Measurements from ENCODE around the gene SKA3. TPM values are rescaled to one million over a fixed set of nuclear protein-coding genes. Genes with fewer than 3 reads are reported as not detected.
"Not testable (repeated sequence)": the region's sequence is repeated elsewhere in the genome, so short reads cannot be mapped to it uniquely, and the experiment has no call there.

SKA3 gene
- total and polyA plus RNA-seq, 7 donors = 0.11 to 1.5 (median 0.25) TPM

GRCh38 chr13:21218351-21219035 lies 42.1 kb upstream of the SKA3 start:
- no peak for ATAC-seq
- WGBS, 3 donors = 46 to 57% (median 50%) methylated on average over 7 of the region's 7 CpGs

GRCh38 chr13:21216332-21216731 lies 40.0 kb upstream of the SKA3 start:
- DNase-seq (no peak), ATAC-seq (no peak)
- Histone ChIP-seq H3K36me3 (ENCODE audit: insufficient read depth in 1 of 2, low read depth in 1 of 2) (no peaks in the 10 kb centered on the region), H3K4me3 (no peak overlapping the region), H3K9me3 (peaks cover 5% of the 10 kb centered on the region), H3K27me3 (ENCODE audit: insufficient read depth in 3 of 3, low read length in 2 of 3) (peaks cover 0 to 13% (median 0%) of the 10 kb centered on the region in 3 donors), H3K27ac (no peak overlapping the region), H3K4me1 (no peaks in the 10 kb centered on the region)
- intact Hi-C loops (cut with DNase I) = no loop called here
- TF ChIP-seq, protein P1, sequence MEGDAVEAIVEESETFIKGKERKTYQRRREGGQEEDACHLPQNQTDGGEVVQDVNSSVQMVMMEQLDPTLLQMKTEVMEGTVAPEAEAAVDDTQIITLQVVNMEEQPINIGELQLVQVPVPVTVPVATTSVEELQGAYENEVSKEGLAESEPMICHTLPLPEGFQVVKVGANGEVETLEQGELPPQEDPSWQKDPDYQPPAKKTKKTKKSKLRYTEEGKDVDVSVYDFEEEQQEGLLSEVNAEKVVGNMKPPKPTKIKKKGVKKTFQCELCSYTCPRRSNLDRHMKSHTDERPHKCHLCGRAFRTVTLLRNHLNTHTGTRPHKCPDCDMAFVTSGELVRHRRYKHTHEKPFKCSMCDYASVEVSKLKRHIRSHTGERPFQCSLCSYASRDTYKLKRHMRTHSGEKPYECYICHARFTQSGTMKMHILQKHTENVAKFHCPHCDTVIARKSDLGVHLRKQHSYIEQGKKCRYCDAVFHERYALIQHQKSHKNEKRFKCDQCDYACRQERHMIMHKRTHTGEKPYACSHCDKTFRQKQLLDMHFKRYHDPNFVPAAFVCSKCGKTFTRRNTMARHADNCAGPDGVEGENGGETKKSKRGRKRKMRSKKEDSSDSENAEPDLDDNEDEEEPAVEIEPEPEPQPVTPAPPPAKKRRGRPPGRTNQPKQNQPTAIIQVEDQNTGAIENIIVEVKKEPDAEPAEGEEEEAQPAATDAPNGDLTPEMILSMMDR (IDR thresholded peaks at IDR 0.05) = no peak
- WGBS, 3 donors = 19 to 22% (median 21%) methylated on average over 13 of the region's 13 CpGs

More at GRCh38 chr13:21218351-21219035, 42.1 kb upstream of the SKA3 start:
- H3K4me3 ChIP-seq = no peak overlapping the region
- H3K36me3 ChIP-seq (ENCODE audit: insufficient read depth in 1 of 2, low read depth in 1 of 2) = no peaks in the 10 kb centered on the region
- TF ChIP-seq, protein P1 (IDR thresholded peaks at IDR 0.05) = no peak
- peaks cover 6% of the 10 kb centered on the region for H3K9me3 ChIP-seq
- intact Hi-C loops (cut with DNase I) = no loop called here
- no peak for DNase-seq
- peaks cover 0 to 9% (median 0%) of the 10 kb centered on the region in 3 donors for H3K27me3 ChIP-seq (ENCODE audit: insufficient read depth in 3 of 3, low read length in 2 of 3)
- H3K4me1 ChIP-seq = no peaks in the 10 kb centered on the region
- no peak overlapping the region for H3K27ac ChIP-seq

DNA sequence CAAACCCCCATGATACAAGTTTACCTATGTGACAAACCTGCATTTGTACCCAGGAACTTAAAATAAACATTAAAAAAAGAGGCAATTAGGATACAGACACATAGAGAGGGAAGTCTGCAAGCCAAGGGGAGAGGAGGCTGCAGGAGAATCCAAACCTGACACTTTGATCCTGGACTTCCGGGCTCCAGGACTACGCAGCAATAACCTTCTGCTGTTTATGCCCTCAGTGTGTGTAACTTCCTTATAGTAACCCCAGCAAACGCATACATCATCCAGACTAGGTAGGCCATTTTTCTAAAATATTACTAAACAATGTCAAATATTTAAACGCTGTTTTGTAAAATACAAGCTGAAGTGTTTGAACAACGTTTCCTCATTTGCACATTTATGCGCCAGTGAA lies 39.1 kb upstream of the SKA3 start:
- H3K4me3 ChIP-seq; DNase-seq; H3K36me3 ChIP-seq (ENCODE audit: insufficient read depth in 1 of 2, low read depth in 1 of 2); H3K27ac ChIP-seq; ATAC-seq; intact Hi-C loops (cut with DNase I); H3K9me3 ChIP-seq; H3K4me1 ChIP-seq: not testable (repeated sequence)
- 79 to 90% (median 86%) methylated on average over 6 of the region's 6 CpGs for WGBS, 3 donors
- H3K27me3 ChIP-seq (ENCODE audit: insufficient read depth in 3 of 3, low read length in 2 of 3) = peaks cover 0 to 13% (median 0%) of the 10 kb centered on the region in 3 donors

GRCh38 chr13:21212138-21212775 lies 35.9 kb upstream of the SKA3 start:
- Histone ChIP-seq H3K27ac (no peak overlapping the region), H3K4me3 (no peak overlapping the region), H3K9me3 (no peaks in the 10 kb centered on the region), H3K27me3 (ENCODE audit: insufficient read depth in 3 of 3, low read length in 2 of 3) (peaks cover 0 to 13% (median 0%) of the 10 kb centered on the region in 3 donors), H3K4me1 (no peaks in the 10 kb centered on the region), H3K36me3 (ENCODE audit: insufficient read depth in 1 of 2, low read depth in 1 of 2) (no peaks in the 10 kb centered on the region)
- WGBS, 3 donors = 81 to 85% (median 85%) methylated on average over 7 of the region's 7 CpGs
- ATAC-seq = no peak
- DNase-seq = no peak
- TF ChIP-seq, protein P1 (IDR thresholded peaks at IDR 0.05) = no peak
- intact Hi-C loops (cut with DNase I) = no loop called here

DNA sequence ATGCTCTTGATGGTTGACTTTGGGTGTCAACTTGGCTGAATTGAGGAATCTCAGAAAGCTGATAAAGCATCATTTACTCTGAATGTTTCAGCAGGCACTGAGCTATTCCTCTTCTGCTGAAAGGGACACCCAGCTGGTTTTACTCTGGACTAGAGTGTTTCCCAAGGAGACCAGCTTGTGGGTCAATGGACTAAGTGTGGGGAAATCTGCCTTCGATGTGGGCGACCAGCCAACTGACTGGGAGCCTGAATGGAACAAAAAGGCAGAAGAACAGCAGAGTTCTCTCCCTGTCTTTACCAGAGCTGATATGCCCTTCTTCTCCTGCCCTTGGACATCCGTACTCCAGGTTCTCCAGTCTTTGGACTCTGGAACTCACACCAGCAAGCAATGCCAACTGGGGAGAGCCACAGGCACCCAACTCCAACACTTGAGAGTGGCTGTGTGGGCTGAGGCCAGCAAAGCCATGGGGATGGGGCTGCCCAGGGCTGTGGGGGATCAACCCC lies 32.4 kb upstream of the SKA3 start:
- WGBS, 3 donors = 87 to 90% (median 90%) methylated on average over 3 of the region's 3 CpGs

More for the DNA sequence above, 32.4 kb upstream of the SKA3 start:
- intact Hi-C loops (cut with DNase I) = no loop called here
- Histone ChIP-seq H3K36me3 (ENCODE audit: insufficient read depth in 1 of 2, low read depth in 1 of 2) (no peaks in the 10 kb centered on the region), H3K27me3 (ENCODE audit: insufficient read depth in 3 of 3, low read length in 2 of 3) (peaks cover 0 to 7% (median 0%) of the 10 kb centered on the region in 3 donors), H3K27ac (no peak overlapping the region), H3K4me1 (no peaks in the 10 kb centered on the region), H3K9me3 (no peaks in the 10 kb centered on the region), H3K4me3 (no peak overlapping the region)
- no peak for DNase-seq
- TF ChIP-seq, protein P1 (IDR thresholded peaks at IDR 0.05) = no peak
- ATAC-seq = no peak

Measured in psoas muscle (tissue), 8 donors.